NCI-H146 (cell line): ENCODE results near the gene EMD.
A peak's percentile ranks its signal among the peaks of the same experiment; 100 is the strongest.
"Not testable (repeated sequence)": the region's sequence is repeated elsewhere in the genome, so short reads cannot be mapped to it uniquely, and the experiment has no call there.

ENCODE experiments used
- DNase-seq: peaks from one replicate; lab custom pipeline; 2025; lab: John Stamatoyannopoulos, UW

EMD gene

GRCh38 chrX:154378799-154379568 is at the start of gene EMD:
Gene EMD, plus strand, starts transcription at chrX:154379295. Its CDS starts 190 bp downstream, at chrX:154379485.
- DNase-seq, result peak; percentile 100

- no peak for DNase-seq
Observed at GRCh38 chrX:154332561-154332960, 46.5 kb upstream of the EMD start.

- DNase-seq, result no peak
Observed at GRCh38 chrX:154333116-154333515, 46.0 kb upstream of the EMD start.

- no peak for DNase-seq
Observed at GRCh38 chrX:154333837-154334271, 45.2 kb upstream of the EMD start.

- DNase-seq, result no peak
Observed at GRCh38 chrX:154334496-154334895, 44.6 kb upstream of the EMD start.

GRCh38 chrX:154341399-154342298 is 37.4 kb upstream of the EMD start:
- not testable (repeated sequence) for DNase-seq

- DNase-seq, result not testable (repeated sequence)
Observed at GRCh38 chrX:154343063-154343462, 36.0 kb upstream of the EMD start.

- DNase-seq, result not testable (repeated sequence)
Observed at GRCh38 chrX:154343620-154344019, 35.5 kb upstream of the EMD start.

- DNase-seq, result no peak
Observed at GRCh38 chrX:154348114-154348531, 31.0 kb upstream of the EMD start.

- DNase-seq, result no peak
Observed at GRCh38 chrX:154348646-154349358, 30.3 kb upstream of the EMD start.

- DNase-seq, result no peak
Observed at GRCh38 chrX:154349359-154349935, 29.6 kb upstream of the EMD start.

GRCh38 chrX:154349979-154350378 is 29.1 kb upstream of the EMD start:
- no peak for DNase-seq

- DNase-seq, result no peak
Observed at GRCh38 chrX:154350429-154351182, 28.5 kb upstream of the EMD start.

- DNase-seq, result no peak
Observed at GRCh38 chrX:154351183-154352011, 27.7 kb upstream of the EMD start.

GRCh38 chrX:154352012-154352401 is 27.1 kb upstream of the EMD start:
- no peak for DNase-seq

GRCh38 chrX:154352466-154352865 is 26.6 kb upstream of the EMD start:
- DNase-seq, result no peak

- no peak for DNase-seq
Observed at GRCh38 chrX:154353172-154353843, 25.8 kb upstream of the EMD start.

GRCh38 chrX:154354013-154354412 is 25.1 kb upstream of the EMD start:
- no peak for DNase-seq

GRCh38 chrX:154354516-154354915 is 24.6 kb upstream of the EMD start:
- DNase-seq, result no peak
